ENCODE measurements around the gene PRR23E. TPM values are rescaled to one million over a fixed set of nuclear protein-coding genes. Genes with fewer than 3 reads are reported as not detected.

The PRR23E gene
- total RNA-seq, 1 donor from 2014 or later: not detected

- H3K27ac Mint-ChIP-seq (ENCODE audit: unreplicated experiment): no peak overlapping the region
- FAIRE-seq: no peak
Observed at GRCh38 chr3:127213381-127213918, 20.5 kb downstream of the PRR23E start.

DNA sequence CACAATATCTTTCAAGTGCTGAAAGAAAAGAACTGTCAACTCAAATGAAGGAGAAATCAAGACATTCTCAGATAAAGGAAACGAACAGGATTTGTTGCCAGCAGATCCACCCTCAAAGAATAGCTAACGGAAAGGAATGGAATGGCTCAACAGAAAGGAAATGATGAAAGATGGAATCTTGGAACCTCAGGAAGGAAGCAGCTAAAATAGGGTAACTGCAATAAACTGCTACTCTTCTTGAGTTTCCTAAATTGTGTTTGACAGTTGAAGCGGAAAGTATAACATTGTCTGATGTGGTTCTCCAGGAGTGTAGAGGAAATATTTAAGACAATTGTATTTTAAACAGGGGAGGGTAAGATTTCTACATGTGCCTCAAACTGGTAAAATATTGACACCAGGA, 22.0 kb downstream of the PRR23E start:
- DNase-seq (ENCODE audit: low read depth) (no peak), FAIRE-seq (no peak)
- Histone ChIP-seq H3K27ac (ENCODE audit: low read depth, low read length) (no peak overlapping the region), H3K27me3 (ENCODE audit: insufficient read depth, low read length) (no peaks in the 10 kb centered on the region), H4K20me1 (ENCODE audit: insufficient read depth, low read length) (no peaks in the 10 kb centered on the region), H2AFZ (ENCODE audit: low read depth, low read length) (no peak overlapping the region), H3K9ac (ENCODE audit: low read length) (no peak overlapping the region), H3K36me3 (ENCODE audit: insufficient read depth, low read length) (no peaks in the 10 kb centered on the region), H3K79me2 (ENCODE audit: insufficient read depth, low read length) (no peaks in the 10 kb centered on the region), H3K9me3 (ENCODE audit: insufficient read depth, low read depth, low read length) (no peaks in the 10 kb centered on the region), H3K4me3 (ENCODE audit: insufficient read depth, low read depth, low read length) (no peak overlapping the region), H3K4me2 (ENCODE audit: low read length) (no peak overlapping the region), H3K4me1 (ENCODE audit: insufficient read depth, low read length) (no peaks in the 10 kb centered on the region)
- Mint-ChIP-seq H3K9me3 (ENCODE audit: unreplicated experiment) (no peaks in the 10 kb centered on the region), H3K36me3 (ENCODE audit: low read depth, unreplicated experiment) (no peaks in the 10 kb centered on the region), H3K4me3 (ENCODE audit: unreplicated experiment) (no peak overlapping the region), H3K27me3 (ENCODE audit: low read depth, unreplicated experiment) (peaks cover 14% of the 10 kb centered on the region), H3K4me1 (ENCODE audit: low read depth, unreplicated experiment) (no peaks in the 10 kb centered on the region), H3K27ac (ENCODE audit: unreplicated experiment) (no peak overlapping the region)
- no peak for TF ChIP-seq EZH2 (IDR thresholded peaks at IDR 0.05; ENCODE audit: insufficient read depth, low read length)
- TF ChIP-seq, protein P1, sequence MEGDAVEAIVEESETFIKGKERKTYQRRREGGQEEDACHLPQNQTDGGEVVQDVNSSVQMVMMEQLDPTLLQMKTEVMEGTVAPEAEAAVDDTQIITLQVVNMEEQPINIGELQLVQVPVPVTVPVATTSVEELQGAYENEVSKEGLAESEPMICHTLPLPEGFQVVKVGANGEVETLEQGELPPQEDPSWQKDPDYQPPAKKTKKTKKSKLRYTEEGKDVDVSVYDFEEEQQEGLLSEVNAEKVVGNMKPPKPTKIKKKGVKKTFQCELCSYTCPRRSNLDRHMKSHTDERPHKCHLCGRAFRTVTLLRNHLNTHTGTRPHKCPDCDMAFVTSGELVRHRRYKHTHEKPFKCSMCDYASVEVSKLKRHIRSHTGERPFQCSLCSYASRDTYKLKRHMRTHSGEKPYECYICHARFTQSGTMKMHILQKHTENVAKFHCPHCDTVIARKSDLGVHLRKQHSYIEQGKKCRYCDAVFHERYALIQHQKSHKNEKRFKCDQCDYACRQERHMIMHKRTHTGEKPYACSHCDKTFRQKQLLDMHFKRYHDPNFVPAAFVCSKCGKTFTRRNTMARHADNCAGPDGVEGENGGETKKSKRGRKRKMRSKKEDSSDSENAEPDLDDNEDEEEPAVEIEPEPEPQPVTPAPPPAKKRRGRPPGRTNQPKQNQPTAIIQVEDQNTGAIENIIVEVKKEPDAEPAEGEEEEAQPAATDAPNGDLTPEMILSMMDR (IDR thresholded peaks at IDR 0.05; ENCODE audit: insufficient read depth, low read depth, low read length): no peak

More at GRCh38 chr3:127213381-127213918, 20.5 kb downstream of the PRR23E start:
- H3K9me3 Mint-ChIP-seq (ENCODE audit: unreplicated experiment): no peaks in the 10 kb centered on the region
- Histone ChIP-seq H3K27me3 (ENCODE audit: insufficient read depth, low read length) (no peaks in the 10 kb centered on the region), H3K36me3 (ENCODE audit: insufficient read depth, low read length) (no peaks in the 10 kb centered on the region), H3K9me3 (ENCODE audit: insufficient read depth, low read depth, low read length) (no peaks in the 10 kb centered on the region), H3K9ac (ENCODE audit: low read length) (no peak overlapping the region), H2AFZ (ENCODE audit: low read depth, low read length) (no peak overlapping the region), H3K4me2 (ENCODE audit: low read length) (no peak overlapping the region), H4K20me1 (ENCODE audit: insufficient read depth, low read length) (no peaks in the 10 kb centered on the region), H3K4me3 (ENCODE audit: insufficient read depth, low read depth, low read length) (no peak overlapping the region), H3K4me1 (ENCODE audit: insufficient read depth, low read length) (no peaks in the 10 kb centered on the region), H3K79me2 (ENCODE audit: insufficient read depth, low read length) (no peaks in the 10 kb centered on the region), H3K27ac (ENCODE audit: low read depth, low read length) (no peak overlapping the region)
- H3K4me1 Mint-ChIP-seq (ENCODE audit: low read depth, unreplicated experiment): no peaks in the 10 kb centered on the region
- no peaks in the 10 kb centered on the region for H3K36me3 Mint-ChIP-seq (ENCODE audit: low read depth, unreplicated experiment)
- H3K4me3 Mint-ChIP-seq (ENCODE audit: unreplicated experiment): no peak overlapping the region
- H3K27me3 Mint-ChIP-seq (ENCODE audit: low read depth, unreplicated experiment): peaks cover 18% of the 10 kb centered on the region
- TF ChIP-seq, protein P1 (IDR thresholded peaks at IDR 0.05; ENCODE audit: insufficient read depth, low read depth, low read length): no peak
- TF ChIP-seq EZH2 (IDR thresholded peaks at IDR 0.05; ENCODE audit: insufficient read depth, low read length): no peak
- DNase-seq (ENCODE audit: low read depth): no peak

GRCh38 chr3:127215714-127216414, 22.9 kb downstream of the PRR23E start:
- H3K27me3 Mint-ChIP-seq (ENCODE audit: low read depth, unreplicated experiment): peaks cover 14% of the 10 kb centered on the region
- TF ChIP-seq EZH2 (IDR thresholded peaks at IDR 0.05; ENCODE audit: insufficient read depth, low read length): no peak
- TF ChIP-seq, protein P1 (IDR thresholded peaks at IDR 0.05; ENCODE audit: insufficient read depth, low read depth, low read length): no peak

More at GRCh38 chr3:127215714-127216414, 22.9 kb downstream of the PRR23E start:
- no peaks in the 10 kb centered on the region for H3K36me3 ChIP-seq (ENCODE audit: insufficient read depth, low read length)
- no peaks in the 10 kb centered on the region for H3K9me3 ChIP-seq (ENCODE audit: insufficient read depth, low read depth, low read length)
- Mint-ChIP-seq H3K9me3 (ENCODE audit: unreplicated experiment) (no peaks in the 10 kb centered on the region), H3K4me3 (ENCODE audit: unreplicated experiment) (no peak overlapping the region), H3K4me1 (ENCODE audit: low read depth, unreplicated experiment) (peaks cover 4% of the 10 kb centered on the region), H3K36me3 (ENCODE audit: low read depth, unreplicated experiment) (no peaks in the 10 kb centered on the region), H3K27ac (ENCODE audit: unreplicated experiment) (no peak overlapping the region)
- H3K27ac ChIP-seq (ENCODE audit: low read depth, low read length): no peak overlapping the region
- H3K79me2 ChIP-seq (ENCODE audit: insufficient read depth, low read length): no peaks in the 10 kb centered on the region
- FAIRE-seq (no peak), DNase-seq (ENCODE audit: low read depth) (no peak)
- H4K20me1 ChIP-seq (ENCODE audit: insufficient read depth, low read length): no peaks in the 10 kb centered on the region
- no peak overlapping the region for H2AFZ ChIP-seq (ENCODE audit: low read depth, low read length)
- H3K27me3 ChIP-seq (ENCODE audit: insufficient read depth, low read length): no peaks in the 10 kb centered on the region
- no peak overlapping the region for H3K4me2 ChIP-seq (ENCODE audit: low read length)
- no peaks in the 10 kb centered on the region for H3K4me1 ChIP-seq (ENCODE audit: insufficient read depth, low read length)
- no peak overlapping the region for H3K4me3 ChIP-seq (ENCODE audit: insufficient read depth, low read depth, low read length)
- H3K9ac ChIP-seq (ENCODE audit: low read length): no peak overlapping the region

All from astrocyte (in vitro differentiated cells and primary cell).